ENCODE data around the gene SNPH. TPM values are rescaled to one million over a fixed set of nuclear protein-coding genes. Genes with fewer than 3 reads are reported as not detected.

SNPH gene
- total and polyA plus RNA-seq, 11 donors = 4.3 to 17.4 (median 11.1) TPM

- Histone ChIP-seq H3K36me3 (peaks cover 0 to 11% (median 4%) of the 10 kb centered on the region in 9 donors), H3K4me3 (no peak overlapping the region), H3K4me1 (peaks cover 21 to 75% (median 57%) of the 10 kb centered on the region in 12 donors), H3K27me3 (no peaks in the 10 kb centered on the region), H3K9me3 (no peaks in the 10 kb centered on the region), H3K27ac (peak overlapping the region in 7 of 12 donors; percentile 20 to 37 (median 34))
- 76 to 90% (median 87%) methylated on average over 2 of the region's 2 CpGs for WGBS, 4 donors
- ATAC-seq (no peak), DNase-seq (peak in 2 of 5 donors; percentile 3 to 11)
- intact Hi-C loops (cut with DNase I) = loop anchor here in 3 of 10 donors (5.0 kb wide), 3 partner anchors 39 to 49 kb away; no protein-coding TSS in a partner anchor
- no peak for TF ChIP-seq POLR2A (IDR thresholded peaks at IDR 0.05)
- TF ChIP-seq CTCF (IDR thresholded peaks at IDR 0.05) = no peak
Observed at GRCh38 chr20:1332749-1333300, 66.7 kb downstream of the SNPH start.

GRCh38 chr20:1333462-1334369 lies 67.6 kb downstream of the SNPH start:
- Histone ChIP-seq H3K4me1 (peaks cover 14 to 75% (median 54%) of the 10 kb centered on the region in 12 donors), H3K4me3 (no peak overlapping the region), H3K27me3 (no peaks in the 10 kb centered on the region), H3K36me3 (peaks cover 0 to 11% (median 4%) of the 10 kb centered on the region in 9 donors), H3K27ac (peak overlapping the region in 6 of 12 donors; percentile 19 to 37 (median 34)), H3K9me3 (no peaks in the 10 kb centered on the region)
- TF ChIP-seq CTCF (IDR thresholded peaks at IDR 0.05) = no peak
- no peak for TF ChIP-seq POLR2A (IDR thresholded peaks at IDR 0.05)
- ATAC-seq = no peak
- DNase-seq = peak in 2 of 5 donors; percentile 2 to 10
- 90 to 95% (median 92%) methylated on average over 11 of the region's 11 CpGs for WGBS, 4 donors
- intact Hi-C loops (cut with DNase I) = loop anchor here in 3 of 10 donors (5.0 kb wide), 3 partner anchors 39 to 49 kb away; no protein-coding TSS in a partner anchor

GRCh38 chr20:1334370-1334731 lies 68.3 kb downstream of the SNPH start:
- Histone ChIP-seq H3K27me3 (no peaks in the 10 kb centered on the region), H3K4me3 (no peak overlapping the region), H3K36me3 (peaks cover 0 to 11% (median 4%) of the 10 kb centered on the region in 9 donors), H3K27ac (no peak overlapping the region), H3K4me1 (peaks cover 14 to 72% (median 49%) of the 10 kb centered on the region in 12 donors), H3K9me3 (no peaks in the 10 kb centered on the region)
- WGBS, 4 donors = 88 to 97% (median 96%) methylated on average over 4 of the region's 4 CpGs
- intact Hi-C loops (cut with DNase I) = loop anchor here in 3 of 10 donors (5.0 kb wide), 3 partner anchors 38 to 48 kb away; no protein-coding TSS in a partner anchor
- DNase-seq (peak in 1 of 5 donors; percentile 11), ATAC-seq (no peak)
- TF ChIP-seq POLR2A (IDR thresholded peaks at IDR 0.05) (no peak), CTCF (IDR thresholded peaks at IDR 0.05) (no peak)

GRCh38 chr20:1334761-1335160 lies 68.7 kb downstream of the SNPH start:
- Histone ChIP-seq H3K36me3 (peaks cover 0 to 11% (median 4%) of the 10 kb centered on the region in 9 donors), H3K9me3 (no peaks in the 10 kb centered on the region), H3K27ac (peak overlapping the region in 1 of 12 donors; percentile 79), H3K4me1 (peaks cover 14 to 68% (median 46%) of the 10 kb centered on the region in 12 donors), H3K27me3 (no peaks in the 10 kb centered on the region), H3K4me3 (no peak overlapping the region)
- no peak for TF ChIP-seq POLR2A (IDR thresholded peaks at IDR 0.05)
- no peak for TF ChIP-seq CTCF (IDR thresholded peaks at IDR 0.05)
- DNase-seq (no peak), ATAC-seq (no peak)
- intact Hi-C loops (cut with DNase I) = loop anchor here in 5 of 10 donors (5.0 kb wide), 4 partner anchors 38 to 58 kb away; partner anchors contain the start of gene FKBP1A (in 1 of the 5)
- WGBS, 4 donors = 51 to 62% (median 59%) methylated on average over 3 of the region's 3 CpGs
